ENCODE results near the gene S100A13. TPM values are rescaled to one million over a fixed set of nuclear protein-coding genes. Genes with fewer than 3 reads are reported as not detected.

Gene S100A13
- total RNA-seq, 1 donor from 2014 or later: 87.4 TPM

GRCh38 chr1:153661111-153661708 is 33.9 kb upstream of the S100A13 start:
- peak overlapping the region; percentile 31 for H3K4me3 Mint-ChIP-seq
- peaks cover 19% of the 10 kb centered on the region for H3K36me3 Mint-ChIP-seq
- Histone ChIP-seq H3K27ac (peak overlapping the region; percentile 68), H3K9ac (no peak overlapping the region), H3K4me2 (no peak overlapping the region), H3K27me3 (no peaks in the 10 kb centered on the region), H3K36me3 (peaks cover 25% of the 10 kb centered on the region), H3K9me3 (ENCODE audit: low read depth) (no peaks in the 10 kb centered on the region), H2AFZ (replicated peaks) (no peak overlapping the region), H3K4me3 (no peak overlapping the region), H3K4me1 (peaks cover 5% of the 10 kb centered on the region), H3K79me2 (ENCODE audit: low read depth) (peaks cover 15% of the 10 kb centered on the region), H4K20me1 (ENCODE audit: low read depth) (peaks cover 19% of the 10 kb centered on the region), H3F3A (ENCODE audit: low read depth) (peaks cover 73% of the 10 kb centered on the region)
- peak overlapping the region; percentile 13 for H3K27ac Mint-ChIP-seq
- H3K4me1 Mint-ChIP-seq: peaks cover 19% of the 10 kb centered on the region
- no peaks in the 10 kb centered on the region for H3K9me3 Mint-ChIP-seq
- peaks cover 4% of the 10 kb centered on the region for H3K27me3 Mint-ChIP-seq (ENCODE audit: insufficient read depth, low read depth)
- peak; percentile 11 for DNase-seq (ENCODE audit: low spot score)
- TF ChIP-seq EZH2 (IDR thresholded peaks at IDR 0.05) (no peak), EZH2phosphoT487 (IDR thresholded peaks at IDR 0.05) (no peak), CTCF (IDR thresholded peaks at IDR 0.05) (no peak)

- Histone ChIP-seq H2AFZ (replicated peaks) (no peak overlapping the region), H3K4me3 (peak overlapping the region; percentile 72), H3K9me3 (ENCODE audit: low read depth) (no peaks in the 10 kb centered on the region), H3K36me3 (peaks cover 17% of the 10 kb centered on the region), H3F3A (ENCODE audit: low read depth) (peaks cover 57% of the 10 kb centered on the region), H3K27me3 (no peaks in the 10 kb centered on the region), H3K79me2 (ENCODE audit: low read depth) (peaks cover 14% of the 10 kb centered on the region), H3K4me2 (peak overlapping the region; percentile 85), H3K9ac (peak overlapping the region; percentile 63), H4K20me1 (ENCODE audit: low read depth) (peaks cover 19% of the 10 kb centered on the region), H3K27ac (no peak overlapping the region), H3K4me1 (peaks cover 5% of the 10 kb centered on the region)
- peaks cover 20% of the 10 kb centered on the region for H3K4me1 Mint-ChIP-seq
- H3K4me3 Mint-ChIP-seq: peak overlapping the region; percentile 97
- peak overlapping the region; percentile 85 for H3K27ac Mint-ChIP-seq
- DNase-seq (ENCODE audit: low spot score): no peak
- H3K27me3 Mint-ChIP-seq (ENCODE audit: insufficient read depth, low read depth): peaks cover 4% of the 10 kb centered on the region
- TF ChIP-seq CTCF (IDR thresholded peaks at IDR 0.05) (no peak), EZH2phosphoT487 (IDR thresholded peaks at IDR 0.05) (no peak), EZH2 (IDR thresholded peaks at IDR 0.05) (no peak)
- no peaks in the 10 kb centered on the region for H3K9me3 Mint-ChIP-seq
- H3K36me3 Mint-ChIP-seq: peaks cover 9% of the 10 kb centered on the region
These were observed 32.4 kb upstream of the S100A13 start for GRCh38 chr1:153659656-153660055.

- Histone ChIP-seq H3K27me3 (no peaks in the 10 kb centered on the region), H3K79me2 (ENCODE audit: low read depth) (peaks cover 14% of the 10 kb centered on the region), H3K4me2 (peak overlapping the region; percentile 85), H4K20me1 (ENCODE audit: low read depth) (peaks cover 19% of the 10 kb centered on the region), H3K4me1 (peaks cover 5% of the 10 kb centered on the region), H3K9me3 (ENCODE audit: low read depth) (no peaks in the 10 kb centered on the region), H3K4me3 (peak overlapping the region; percentile 72), H3K9ac (peak overlapping the region; percentile 63), H3K27ac (no peak overlapping the region), H3F3A (ENCODE audit: low read depth) (peaks cover 52% of the 10 kb centered on the region), H3K36me3 (peaks cover 15% of the 10 kb centered on the region), H2AFZ (replicated peaks) (no peak overlapping the region)
- peaks cover 20% of the 10 kb centered on the region for H3K4me1 Mint-ChIP-seq
- H3K9me3 Mint-ChIP-seq: no peaks in the 10 kb centered on the region
- no peak for TF ChIP-seq EZH2 (IDR thresholded peaks at IDR 0.05)
- TF ChIP-seq EZH2phosphoT487 (IDR thresholded peaks at IDR 0.05): no peak
- TF ChIP-seq CTCF (IDR thresholded peaks at IDR 0.05): no peak
- H3K36me3 Mint-ChIP-seq: peaks cover 8% of the 10 kb centered on the region
- peaks cover 4% of the 10 kb centered on the region for H3K27me3 Mint-ChIP-seq (ENCODE audit: insufficient read depth, low read depth)
- DNase-seq (ENCODE audit: low spot score): peak; percentile 9
- H3K27ac Mint-ChIP-seq: peak overlapping the region; percentile 53
- H3K4me3 Mint-ChIP-seq: peak overlapping the region; percentile 97
These were observed 31.9 kb upstream of the S100A13 start for GRCh38 chr1:153659175-153659534.
